ENCODE data around the gene PLD4. TPM values are rescaled to one million over a fixed set of nuclear protein-coding genes. Genes with fewer than 3 reads are reported as not detected.

PLD4 gene
- total and polyA plus RNA-seq, 2 experiments from 2014 or later: not detected

DNA sequence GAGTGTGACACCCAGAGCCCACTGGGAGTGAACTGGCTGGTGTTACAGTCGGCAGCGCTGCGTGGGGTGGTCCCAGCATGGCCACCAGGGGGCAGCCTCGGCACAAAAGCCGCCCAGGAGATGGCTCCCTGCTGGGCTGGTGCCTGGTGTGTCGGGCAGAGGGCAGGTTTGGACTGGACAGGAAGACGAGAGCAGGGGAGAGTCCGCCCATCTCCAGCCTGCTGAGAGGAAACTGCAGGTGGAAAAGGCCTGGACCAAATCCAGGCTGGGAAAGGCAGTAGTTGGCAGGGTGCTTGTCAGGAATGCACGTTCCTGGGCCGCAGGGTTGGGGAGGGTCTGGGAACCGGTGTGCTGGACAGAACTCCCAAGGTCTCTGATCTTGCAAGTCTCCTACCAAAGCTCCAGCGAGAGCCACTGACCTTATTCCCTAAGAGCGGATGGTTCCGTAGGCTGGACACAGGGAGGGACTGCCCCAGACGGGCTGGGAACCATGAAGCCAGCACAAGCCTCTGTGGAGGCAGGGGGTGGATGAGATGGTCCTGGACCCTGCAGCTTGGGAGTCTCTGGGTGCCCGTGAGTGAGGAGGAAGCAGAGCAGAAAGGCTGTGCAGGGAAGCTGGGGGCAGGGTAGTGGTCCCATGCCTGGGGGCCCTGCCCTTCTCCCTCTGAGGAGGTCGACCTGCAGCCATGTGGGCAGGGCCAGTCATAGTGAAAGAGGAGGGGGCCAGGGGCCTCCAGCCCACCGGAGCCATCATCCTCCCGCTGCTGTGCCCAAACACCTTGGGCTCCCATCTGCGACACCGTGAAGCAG is 51.7 kb downstream of the PLD4 start:
- H2AFZ ChIP-seq: no peak overlapping the region

DNA sequence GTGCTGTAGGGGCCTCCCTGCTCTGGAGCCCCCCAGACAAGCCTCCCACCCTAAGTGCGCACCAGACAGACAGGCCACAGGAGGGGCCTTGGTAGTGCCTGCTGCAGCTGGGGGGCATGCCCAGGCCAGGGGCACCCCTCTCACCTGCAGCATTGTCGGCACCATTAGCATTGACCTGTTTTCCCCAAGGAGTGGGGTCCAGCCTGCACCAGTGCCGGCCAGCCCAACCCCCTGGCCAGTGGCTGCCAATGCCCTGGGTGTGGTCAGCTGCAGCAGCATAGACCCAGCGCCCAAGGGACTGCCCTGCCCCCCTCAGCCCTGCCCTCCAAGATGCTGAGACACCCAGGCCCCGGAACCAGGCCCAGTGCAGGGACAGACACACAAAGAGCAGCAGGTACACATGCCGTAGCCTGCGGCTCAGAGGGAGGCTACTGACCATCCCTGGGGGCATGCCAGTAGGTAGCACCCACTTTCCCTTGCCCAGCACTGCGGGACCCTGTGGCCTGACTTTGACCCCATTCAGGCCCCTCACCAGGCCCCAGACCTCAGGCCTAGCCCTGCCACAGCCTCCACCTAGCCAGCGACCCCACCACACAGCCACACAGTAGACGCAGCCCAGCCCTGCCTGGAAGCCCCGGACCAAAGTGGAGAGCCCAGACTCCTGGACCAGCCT is 52.5 kb downstream of the PLD4 start:
- H3K79me2 ChIP-seq (replicated peaks; ENCODE audit: insufficient read depth): no peaks in the 10 kb centered on the region
- DNase-seq (ENCODE audit: low spot score) (no peak), ATAC-seq (no peak)
- no peaks in the 10 kb centered on the region for H3K9me2 ChIP-seq (ENCODE audit: insufficient read depth)
- peak overlapping the region; percentile 91; the same call in 1 of the 2 replicates for H2AFZ ChIP-seq
- H3K36me3 ChIP-seq (ENCODE audit: insufficient read depth): no peaks in the 10 kb centered on the region
- peaks cover 34% of the 10 kb centered on the region for H3K27me3 ChIP-seq (ENCODE audit: insufficient read depth)
- Mint-ChIP-seq H3K4me3 (peak overlapping the region; percentile 86), H3K36me3 (ENCODE audit: low read depth) (no peaks in the 10 kb centered on the region), H3K27ac (no peak overlapping the region), H3K4me1 (peaks cover 9% of the 10 kb centered on the region; the same call in 2 of the 3 replicates), H3K9me3 (no peaks in the 10 kb centered on the region), H3K27me3 (ENCODE audit: insufficient read depth, low read depth, poor library complexity) (peaks cover 36% of the 10 kb centered on the region)
- H3K27ac ChIP-seq (ENCODE audit: low read depth): no peak overlapping the region
- peaks cover 4% of the 10 kb centered on the region; the same call in 1 of the 2 replicates for H3K4me1 ChIP-seq (ENCODE audit: insufficient read depth)
- peak overlapping the region; percentile 60; the same call in 1 of the 2 replicates for H3K4me3 ChIP-seq
- no peaks in the 10 kb centered on the region for H3F3A ChIP-seq (replicated peaks; ENCODE audit: low read depth)
- no peaks in the 10 kb centered on the region for H4K20me1 ChIP-seq (replicated peaks; ENCODE audit: insufficient read depth)
- peak overlapping the region; percentile 84 for H3K4me2 ChIP-seq
- TF ChIP-seq, protein P1, sequence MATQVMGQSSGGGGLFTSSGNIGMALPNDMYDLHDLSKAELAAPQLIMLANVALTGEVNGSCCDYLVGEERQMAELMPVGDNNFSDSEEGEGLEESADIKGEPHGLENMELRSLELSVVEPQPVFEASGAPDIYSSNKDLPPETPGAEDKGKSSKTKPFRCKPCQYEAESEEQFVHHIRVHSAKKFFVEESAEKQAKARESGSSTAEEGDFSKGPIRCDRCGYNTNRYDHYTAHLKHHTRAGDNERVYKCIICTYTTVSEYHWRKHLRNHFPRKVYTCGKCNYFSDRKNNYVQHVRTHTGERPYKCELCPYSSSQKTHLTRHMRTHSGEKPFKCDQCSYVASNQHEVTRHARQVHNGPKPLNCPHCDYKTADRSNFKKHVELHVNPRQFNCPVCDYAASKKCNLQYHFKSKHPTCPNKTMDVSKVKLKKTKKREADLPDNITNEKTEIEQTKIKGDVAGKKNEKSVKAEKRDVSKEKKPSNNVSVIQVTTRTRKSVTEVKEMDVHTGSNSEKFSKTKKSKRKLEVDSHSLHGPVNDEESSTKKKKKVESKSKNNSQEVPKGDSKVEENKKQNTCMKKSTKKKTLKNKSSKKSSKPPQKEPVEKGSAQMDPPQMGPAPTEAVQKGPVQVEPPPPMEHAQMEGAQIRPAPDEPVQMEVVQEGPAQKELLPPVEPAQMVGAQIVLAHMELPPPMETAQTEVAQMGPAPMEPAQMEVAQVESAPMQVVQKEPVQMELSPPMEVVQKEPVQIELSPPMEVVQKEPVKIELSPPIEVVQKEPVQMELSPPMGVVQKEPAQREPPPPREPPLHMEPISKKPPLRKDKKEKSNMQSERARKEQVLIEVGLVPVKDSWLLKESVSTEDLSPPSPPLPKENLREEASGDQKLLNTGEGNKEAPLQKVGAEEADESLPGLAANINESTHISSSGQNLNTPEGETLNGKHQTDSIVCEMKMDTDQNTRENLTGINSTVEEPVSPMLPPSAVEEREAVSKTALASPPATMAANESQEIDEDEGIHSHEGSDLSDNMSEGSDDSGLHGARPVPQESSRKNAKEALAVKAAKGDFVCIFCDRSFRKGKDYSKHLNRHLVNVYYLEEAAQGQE (IDR thresholded peaks at IDR 0.05; ENCODE audit: unreplicated experiment): no peak
- TF ChIP-seq JUNB (IDR thresholded peaks at IDR 0.05; ENCODE audit: unreplicated experiment): no peak
- no peak for TF ChIP-seq CREB1 (CRISPR knock-in tag; IDR thresholded peaks at IDR 0.05; ENCODE audit: low read depth)
- TF ChIP-seq EZH2 (IDR thresholded peaks at IDR 0.05; ENCODE audit: low read depth, unreplicated experiment): no peak
- TF ChIP-seq NANOG (IDR thresholded peaks at IDR 0.05; ENCODE audit: borderline replicate concordance): no peak
- TF ChIP-seq ZNF114 (CRISPR knock-in tag; IDR thresholded peaks at IDR 0.05): no peak
- TF ChIP-seq, protein P2, sequence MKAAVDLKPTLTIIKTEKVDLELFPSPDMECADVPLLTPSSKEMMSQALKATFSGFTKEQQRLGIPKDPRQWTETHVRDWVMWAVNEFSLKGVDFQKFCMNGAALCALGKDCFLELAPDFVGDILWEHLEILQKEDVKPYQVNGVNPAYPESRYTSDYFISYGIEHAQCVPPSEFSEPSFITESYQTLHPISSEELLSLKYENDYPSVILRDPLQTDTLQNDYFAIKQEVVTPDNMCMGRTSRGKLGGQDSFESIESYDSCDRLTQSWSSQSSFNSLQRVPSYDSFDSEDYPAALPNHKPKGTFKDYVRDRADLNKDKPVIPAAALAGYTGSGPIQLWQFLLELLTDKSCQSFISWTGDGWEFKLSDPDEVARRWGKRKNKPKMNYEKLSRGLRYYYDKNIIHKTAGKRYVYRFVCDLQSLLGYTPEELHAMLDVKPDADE (IDR thresholded peaks at IDR 0.05): no peak

More for the DNA sequence above, 51.7 kb downstream of the PLD4 start:
- TF ChIP-seq POLR2AphosphoS5 (IDR thresholded peaks at IDR 0.05; ENCODE audit: low read depth) (no peak), ZNF114 (CRISPR knock-in tag; IDR thresholded peaks at IDR 0.05) (no peak)
- TF ChIP-seq, protein P3, sequence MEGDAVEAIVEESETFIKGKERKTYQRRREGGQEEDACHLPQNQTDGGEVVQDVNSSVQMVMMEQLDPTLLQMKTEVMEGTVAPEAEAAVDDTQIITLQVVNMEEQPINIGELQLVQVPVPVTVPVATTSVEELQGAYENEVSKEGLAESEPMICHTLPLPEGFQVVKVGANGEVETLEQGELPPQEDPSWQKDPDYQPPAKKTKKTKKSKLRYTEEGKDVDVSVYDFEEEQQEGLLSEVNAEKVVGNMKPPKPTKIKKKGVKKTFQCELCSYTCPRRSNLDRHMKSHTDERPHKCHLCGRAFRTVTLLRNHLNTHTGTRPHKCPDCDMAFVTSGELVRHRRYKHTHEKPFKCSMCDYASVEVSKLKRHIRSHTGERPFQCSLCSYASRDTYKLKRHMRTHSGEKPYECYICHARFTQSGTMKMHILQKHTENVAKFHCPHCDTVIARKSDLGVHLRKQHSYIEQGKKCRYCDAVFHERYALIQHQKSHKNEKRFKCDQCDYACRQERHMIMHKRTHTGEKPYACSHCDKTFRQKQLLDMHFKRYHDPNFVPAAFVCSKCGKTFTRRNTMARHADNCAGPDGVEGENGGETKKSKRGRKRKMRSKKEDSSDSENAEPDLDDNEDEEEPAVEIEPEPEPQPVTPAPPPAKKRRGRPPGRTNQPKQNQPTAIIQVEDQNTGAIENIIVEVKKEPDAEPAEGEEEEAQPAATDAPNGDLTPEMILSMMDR (conservative IDR thresholded peaks at IDR 0.05; ENCODE audit: low read depth in 2 of 2): peak; percentile 66 to 92
- peak; percentile 83 for DNase-seq (ENCODE audit: low spot score)
- H3K27ac ChIP-seq (ENCODE audit: low read depth): no peak overlapping the region
- no peak overlapping the region for H3K27ac Mint-ChIP-seq
- H3K9me2 ChIP-seq (ENCODE audit: insufficient read depth): no peaks in the 10 kb centered on the region
- H4K20me1 ChIP-seq (replicated peaks; ENCODE audit: insufficient read depth): no peaks in the 10 kb centered on the region
- H3K36me3 Mint-ChIP-seq (ENCODE audit: low read depth): no peaks in the 10 kb centered on the region
- H3K27me3 ChIP-seq (ENCODE audit: insufficient read depth): peaks cover 34% of the 10 kb centered on the region
- H3K4me3 Mint-ChIP-seq: peak overlapping the region; percentile 23; the same call in 1 of the 3 replicates
- H3K9me3 Mint-ChIP-seq: no peaks in the 10 kb centered on the region
- H3K4me3 ChIP-seq: no peak overlapping the region
- H3K27me3 Mint-ChIP-seq (ENCODE audit: insufficient read depth, low read depth, poor library complexity): peaks cover 37% of the 10 kb centered on the region
- peak; percentile 15 for ATAC-seq
- no peaks in the 10 kb centered on the region for H3K36me3 ChIP-seq (ENCODE audit: insufficient read depth)
- H3F3A ChIP-seq (replicated peaks; ENCODE audit: low read depth): no peaks in the 10 kb centered on the region
- no peak overlapping the region for H3K4me2 ChIP-seq
- peaks cover 4% of the 10 kb centered on the region; the same call in 1 of the 2 replicates for H3K4me1 ChIP-seq (ENCODE audit: insufficient read depth)
- H3K79me2 ChIP-seq (replicated peaks; ENCODE audit: insufficient read depth): no peaks in the 10 kb centered on the region
- peaks cover 9% of the 10 kb centered on the region; the same call in 2 of the 3 replicates for H3K4me1 Mint-ChIP-seq
